Body of pancreas (tissue), 4 donors: ENCODE results near the gene ZBED1.

ENCODE experiments used
- CTCF ChIP-seq, 7 experiments: fragments of 450-650 bp in 4 of 7; fragments of 200-600 bp in 3 of 7; sonication (generic) in 3 of 7; IDR thresholded peaks; one replicate each; pipeline ENCODE4 v1.5.1; 2016 to 2019; ENCODE audit warnings: antibody characterized with exemption in 7 of 7
- POLR2A ChIP-seq, 3 donors: fragments of 450-650 bp; IDR thresholded peaks; one replicate each; pipeline ENCODE4 v1.6.1; 2016; ENCODE audit warnings: antibody characterized with exemption in 3 of 3, mild to moderate bottlenecking in 2 of 3

- no peak for TF ChIP-seq CTCF (IDR thresholded peaks at IDR 0.05)
- no peak for TF ChIP-seq POLR2A (IDR thresholded peaks at IDR 0.05)
Measured at GRCh38 chrX:2508648-2509335, 8.0 kb upstream of the ZBED1 start.
